HG03280 (cell line): ENCODE data around the gene ETFB.
"Not testable (repeated sequence)": the region's sequence is repeated elsewhere in the genome, so short reads cannot be mapped to it uniquely, and the experiment has no call there.

Experiments used
- ATAC-seq: cut with Tn5 transposase; IDR thresholded peaks from one replicate; pipeline ENCODE4 v1.9.1; 2021; ENCODE audit warnings: mild to moderate bottlenecking, moderate library complexity; ENCODE audit not compliant: unreplicated experiment

Gene ETFB

DNA sequence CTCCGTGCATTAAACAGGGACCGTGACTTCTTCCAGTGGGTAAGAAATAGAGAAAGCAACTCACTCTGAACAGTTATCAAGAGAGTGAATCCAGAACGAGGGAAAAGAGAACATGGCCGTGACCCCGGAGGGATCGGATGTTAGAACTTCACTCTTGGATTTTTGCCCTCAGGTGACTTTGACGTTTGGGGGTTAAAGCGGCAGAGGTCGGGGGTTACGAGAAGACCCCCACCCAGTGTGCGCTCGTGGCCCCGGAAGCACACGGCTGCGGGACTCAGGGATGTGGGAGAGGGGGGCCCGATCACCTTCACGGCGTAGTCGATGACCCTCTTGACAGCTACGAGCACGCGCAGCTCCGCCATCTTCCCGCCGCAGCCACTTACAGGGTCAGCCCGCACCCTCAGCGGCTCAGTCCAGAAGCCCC is at the start of gene ETFB:
ETFB (minus strand) TSS at position 424 of the 424 bp plus-strand sequence; CDS start at position 362, 62 bp downstream.
- ATAC-seq: no peak

DNA sequence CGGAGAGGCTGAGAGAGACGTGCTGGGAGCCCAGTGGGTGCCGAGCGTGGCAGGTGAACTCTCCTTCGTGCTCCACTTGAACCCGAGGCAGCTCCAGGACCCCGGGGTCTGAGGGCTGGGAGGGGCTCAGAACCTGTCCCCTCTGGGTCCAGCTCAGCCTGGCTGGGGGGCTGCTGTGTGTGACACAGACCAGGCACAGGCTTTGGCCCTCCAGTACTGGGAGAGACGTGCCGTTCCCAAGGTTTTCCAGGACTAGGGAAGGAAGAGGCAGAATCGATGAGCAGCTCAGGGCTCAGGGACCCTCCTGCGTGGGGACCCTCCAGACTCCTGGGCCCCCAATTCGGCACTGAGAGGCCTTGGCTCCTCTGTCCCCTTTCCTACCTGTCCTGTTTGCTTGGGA is 49.0 kb upstream of the ETFB start:
- no peak for ATAC-seq

GRCh38 chr19:51410950-51411748 is 45.0 kb upstream of the ETFB start:
- ATAC-seq: no peak

DNA sequence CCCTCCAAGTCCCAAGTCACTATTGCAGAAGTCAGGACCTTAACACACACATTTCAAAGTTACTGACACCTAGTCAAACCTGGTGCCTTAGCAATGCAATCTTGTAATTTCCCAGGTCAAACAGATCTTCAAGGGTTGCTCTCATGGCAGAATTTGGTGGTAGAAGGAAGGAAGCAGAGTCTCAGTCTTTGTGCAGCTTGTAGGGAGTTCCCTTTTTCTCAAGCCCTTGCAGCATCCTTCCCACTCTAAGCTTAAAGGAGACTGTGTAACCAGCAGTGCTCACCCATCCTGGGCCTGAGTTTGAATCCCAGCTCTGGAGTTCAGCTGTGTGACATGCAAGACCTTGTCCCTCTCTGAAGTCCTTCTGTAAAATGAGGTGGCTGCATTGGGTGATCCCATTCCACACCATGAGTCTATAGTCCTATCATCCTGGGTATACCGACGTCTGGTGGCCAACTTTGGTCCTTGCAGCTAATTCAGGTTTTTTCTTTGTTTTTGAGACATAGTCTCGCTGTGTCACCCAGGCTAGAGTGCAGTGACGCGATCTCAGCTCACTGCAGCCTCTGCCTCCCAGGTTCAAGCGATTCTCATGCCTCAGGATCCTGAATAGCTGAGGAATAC is 41.4 kb upstream of the ETFB start:
- no peak for ATAC-seq

DNA sequence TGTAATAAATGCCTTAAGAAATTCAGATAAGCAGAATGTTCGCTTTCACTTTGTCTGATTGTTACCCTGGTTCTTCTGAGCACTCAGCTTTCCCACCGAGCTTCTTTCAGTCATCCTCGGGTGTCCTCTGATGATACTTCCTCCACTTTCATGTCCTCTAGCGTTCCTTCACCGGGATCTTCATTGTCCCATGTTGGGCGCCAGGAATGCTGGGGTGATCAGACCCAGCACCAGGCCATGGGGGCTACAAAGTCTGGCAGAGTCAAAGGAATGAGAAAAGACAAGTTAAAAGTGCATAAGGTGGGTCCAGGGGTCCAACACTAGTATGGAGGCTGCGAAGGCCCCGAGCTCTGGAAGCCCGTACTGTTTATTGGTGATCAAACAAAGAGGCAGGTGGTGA is 35.9 kb upstream of the ETFB start:
- ATAC-seq: no peak

DNA sequence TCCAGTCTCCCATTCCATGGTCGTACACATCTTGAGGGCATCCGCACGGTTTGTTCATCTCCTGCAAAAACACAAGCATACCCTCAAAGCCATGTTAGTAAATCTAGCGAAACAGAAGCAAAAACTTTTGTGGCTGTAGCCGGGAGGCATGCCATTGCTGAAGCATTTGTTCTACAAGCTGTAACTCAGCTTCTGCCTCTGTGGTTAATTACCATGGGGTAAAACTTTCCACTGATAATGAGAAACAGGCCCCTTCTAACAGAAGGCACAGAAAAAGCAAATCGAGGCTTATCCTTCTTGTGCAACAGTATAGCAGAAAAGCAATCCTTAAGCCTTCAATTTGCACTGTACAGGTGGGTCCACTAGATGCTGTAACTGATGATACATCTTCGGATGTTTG is 33.7 kb upstream of the ETFB start:
- ATAC-seq: not testable (repeated sequence)

GRCh38 chr19:51399231-51399630 is 33.0 kb upstream of the ETFB start:
- ATAC-seq: no peak

GRCh38 chr19:51398096-51398704 is 32.0 kb upstream of the ETFB start:
- no peak for ATAC-seq

DNA sequence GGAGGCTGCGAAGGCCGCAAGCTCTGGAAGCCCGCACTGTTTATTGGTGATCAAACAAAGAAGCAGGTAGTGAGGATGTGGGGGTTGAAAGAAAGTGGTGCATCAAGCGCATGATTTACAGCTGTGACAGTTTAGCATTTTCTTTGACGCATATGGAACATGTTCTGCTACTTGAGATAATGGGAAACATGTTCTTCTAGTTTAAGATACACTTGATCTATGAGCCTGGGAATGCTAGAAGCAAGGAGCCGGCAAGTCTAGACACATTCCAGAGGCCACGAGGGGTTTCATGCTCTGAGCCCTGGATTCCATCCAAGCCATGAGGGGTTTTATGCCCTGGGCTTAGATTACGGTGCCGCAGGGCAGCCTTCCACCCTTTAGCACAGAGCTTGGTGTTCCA is 31.3 kb upstream of the ETFB start:
- ATAC-seq: not testable (repeated sequence)

DNA sequence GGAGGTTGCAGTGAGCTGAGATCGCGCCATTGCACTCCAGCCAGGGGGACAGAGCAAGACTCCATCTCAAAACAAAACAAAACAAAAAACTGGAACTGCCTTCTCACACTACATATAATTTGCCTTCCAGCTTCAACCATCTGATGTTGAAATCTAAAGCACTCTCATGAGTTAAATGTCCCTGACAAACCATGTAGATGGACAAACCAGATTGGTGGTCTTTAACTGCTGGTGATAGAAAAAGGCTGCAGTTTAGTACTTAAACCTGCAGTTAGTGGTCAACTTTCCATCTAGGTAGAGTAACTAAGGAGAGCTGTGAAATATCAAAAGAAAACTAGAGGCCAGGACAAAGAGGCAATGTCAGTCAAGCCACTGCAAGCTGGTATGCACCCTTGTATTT is 30.0 kb upstream of the ETFB start:
- no peak for ATAC-seq

DNA sequence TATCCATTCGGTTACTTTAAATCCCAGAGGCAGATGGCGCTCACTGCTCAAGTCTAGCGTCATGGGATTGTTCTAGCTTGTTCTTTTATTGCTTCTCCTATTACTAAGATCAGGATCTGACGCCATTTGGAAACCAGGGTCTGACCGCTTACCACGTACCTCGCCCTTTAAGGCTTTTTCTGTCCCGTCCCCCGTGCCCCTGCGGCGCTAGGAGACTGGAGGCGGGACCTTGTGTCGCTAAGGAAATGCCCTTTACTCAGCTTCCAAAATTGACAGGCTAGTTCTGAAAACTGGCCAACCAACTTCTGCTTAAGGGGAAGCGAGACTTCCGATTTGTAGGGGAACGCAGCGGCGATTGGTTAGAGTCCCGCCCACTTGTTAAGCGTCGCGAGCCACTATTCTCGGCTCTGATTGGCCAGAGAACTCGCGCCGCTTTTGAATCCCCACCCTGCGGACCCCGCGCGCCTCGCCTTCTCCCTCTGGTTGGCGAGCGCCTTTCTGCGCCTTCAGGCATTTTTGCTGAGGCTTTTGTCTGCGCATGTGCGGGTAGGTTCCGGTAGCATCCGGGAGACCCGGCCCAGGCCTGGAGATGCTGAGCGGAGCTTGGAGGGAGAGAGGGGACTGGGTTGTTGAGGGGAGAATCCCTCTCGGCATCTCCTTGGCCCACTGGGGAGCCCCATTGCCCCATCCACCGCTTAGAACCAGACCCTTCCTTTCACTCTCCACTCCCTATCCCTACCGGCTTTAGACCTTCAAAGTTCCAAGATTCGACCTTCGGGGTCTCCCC is 28.1 kb upstream of the ETFB start:
- ATAC-seq: peak; percentile 85

GRCh38 chr19:51392701-51393100 is 26.5 kb upstream of the ETFB start:
- no peak for ATAC-seq

GRCh38 chr19:51391073-51391611 is 25.0 kb upstream of the ETFB start:
- ATAC-seq: no peak

- ATAC-seq: no peak
Measured at GRCh38 chr19:51389143-51389542, 23.0 kb upstream of the ETFB start.

- no peak for ATAC-seq
Measured at GRCh38 chr19:51387924-51388389, 21.8 kb upstream of the ETFB start, which contains the start of gene LIM2. LIM2 (minus strand) TSS chr19:51387974; CDS start chr19:51387443, 531 bp downstream.

DNA sequence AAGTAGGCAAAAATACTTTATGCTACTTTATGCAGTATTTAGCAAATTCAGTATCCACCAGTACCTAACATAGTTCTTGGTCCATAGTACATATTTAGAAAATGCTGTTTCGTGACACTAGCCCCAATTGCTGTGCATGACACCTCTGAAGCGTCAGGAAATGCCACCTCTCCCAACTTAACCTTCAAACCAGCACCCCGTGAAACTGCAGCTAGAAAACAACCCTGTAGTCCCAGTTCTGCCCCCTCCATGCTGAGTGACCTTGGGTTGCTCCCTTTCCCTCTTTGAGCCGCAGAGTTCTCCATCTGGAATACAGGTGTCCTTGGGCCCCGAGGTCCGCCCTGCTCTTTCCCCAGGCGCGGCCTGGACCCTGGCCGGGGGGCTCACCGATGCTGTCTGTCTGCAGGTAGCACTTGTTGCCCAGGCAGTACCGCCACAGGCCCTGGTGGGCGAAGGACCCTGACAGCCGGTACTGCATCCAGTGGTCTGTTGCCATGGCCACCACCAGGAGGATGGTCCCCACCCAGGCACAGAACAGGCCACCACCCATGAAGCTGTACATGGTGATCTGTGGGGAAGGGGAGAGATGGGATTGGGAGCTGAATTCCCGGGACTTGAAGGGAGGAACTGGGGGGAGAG is 20.8 kb upstream of the ETFB start:
- ATAC-seq: no peak

- no peak for ATAC-seq
Measured at GRCh38 chr19:51382004-51382403, 15.8 kb upstream of the ETFB start.

DNA sequence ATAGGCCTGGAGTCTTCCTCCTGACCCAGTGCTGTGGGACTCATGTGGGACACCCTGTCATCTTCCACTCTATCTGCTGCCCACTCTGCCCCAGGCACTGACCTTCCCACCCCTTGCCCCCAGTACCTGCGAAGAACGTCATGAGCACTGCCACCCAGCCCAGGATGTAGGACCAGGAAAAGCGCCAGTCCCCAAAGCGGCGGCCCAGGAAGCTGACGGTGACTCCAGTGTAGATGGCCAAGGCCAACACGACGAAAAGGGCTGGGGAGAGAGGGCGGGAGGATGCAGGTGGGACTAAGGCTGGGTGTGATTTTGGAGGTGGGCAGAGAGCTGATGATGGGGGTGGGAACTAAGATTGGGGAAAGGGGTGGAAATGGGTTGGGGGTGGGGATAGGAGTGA is 14.2 kb upstream of the ETFB start:
- ATAC-seq: no peak

DNA sequence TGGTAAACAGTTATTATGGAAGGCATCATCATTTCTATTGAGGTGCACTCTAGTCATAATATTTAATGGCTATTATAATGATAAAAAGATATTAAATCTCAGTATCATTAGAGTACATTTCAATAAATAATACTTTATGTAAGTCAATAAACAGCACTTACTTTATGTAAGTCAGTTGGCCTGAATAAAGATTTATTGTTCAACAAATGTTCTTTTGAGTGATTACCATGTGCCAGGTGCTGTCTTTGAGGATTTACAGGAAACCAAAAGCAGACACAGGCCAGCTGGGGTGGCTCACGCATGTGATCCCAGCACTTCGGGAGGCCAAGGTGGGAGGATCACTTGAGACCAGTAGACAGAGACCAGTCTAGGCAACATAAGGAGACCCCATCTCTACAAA is 11.2 kb upstream of the ETFB start:
- ATAC-seq: no peak

GRCh38 chr19:51375504-51376221 is 9.5 kb upstream of the ETFB start:
- ATAC-seq: no peak
